Camera-type eye (tissue), 1 donor: ENCODE measurements around the gene HMGN1. TPM values are rescaled to one million over a fixed set of nuclear protein-coding genes. Genes with fewer than 3 reads are reported as not detected.

Source experiments
- total RNA-seq: library from RNA; depleted of rRNA; stranded (reverse); fragments of >200 nt; gene quantifications from one replicate; pipeline ENCODE4 v1.2.3, GENCODE V29; 2014

The HMGN1 gene, protein sequence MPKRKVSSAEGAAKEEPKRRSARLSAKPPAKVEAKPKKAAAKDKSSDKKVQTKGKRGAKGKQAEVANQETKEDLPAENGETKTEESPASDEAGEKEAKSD
- 273 TPM for total RNA-seq

DNA sequence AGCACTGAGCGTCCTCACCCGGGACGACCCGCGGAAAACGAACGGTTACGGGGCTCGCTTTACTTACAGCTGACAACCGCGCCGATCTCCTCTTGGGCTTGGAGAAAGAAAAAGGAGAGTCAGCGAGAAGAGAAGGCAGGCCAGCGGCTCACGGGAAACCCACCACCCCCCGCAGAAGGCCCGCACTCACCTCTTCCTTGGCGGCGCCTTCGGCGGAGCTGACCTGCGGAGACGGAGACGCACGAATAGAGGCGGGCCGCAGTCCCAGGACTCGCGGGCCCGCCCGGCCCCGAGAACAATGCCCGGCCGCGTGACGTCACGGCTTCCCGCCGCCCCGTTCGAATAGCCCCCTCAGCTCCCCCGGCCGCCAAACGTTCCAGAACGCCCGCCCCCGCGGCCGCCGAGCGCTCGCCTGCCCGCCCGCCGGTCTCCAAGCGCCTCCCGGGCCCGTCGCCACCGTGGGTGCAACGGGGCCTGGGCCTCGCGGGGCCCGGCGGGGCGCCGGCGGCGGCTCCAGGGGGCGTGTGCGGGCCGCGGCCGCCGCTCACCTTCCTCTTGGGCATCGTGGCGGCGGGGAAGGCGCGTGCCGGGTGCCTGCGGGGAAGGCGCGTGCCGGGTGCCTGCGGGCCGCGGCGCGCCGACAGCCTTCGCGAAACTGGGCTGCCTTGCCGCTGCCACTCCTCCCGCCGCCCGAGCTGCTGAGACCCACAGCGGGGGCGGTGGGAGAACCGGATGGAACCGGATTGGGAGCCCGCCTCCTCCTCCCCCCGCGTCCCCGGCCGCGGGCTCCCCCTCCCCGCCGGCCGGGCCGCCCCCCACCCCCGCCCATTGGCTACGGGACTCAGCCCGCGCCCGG is at the start of gene HMGN1:
HMGN1 (minus strand) TSS at position 734 of the 856 bp plus-strand sequence; CDS start at position 563, 171 bp downstream.

DNA sequence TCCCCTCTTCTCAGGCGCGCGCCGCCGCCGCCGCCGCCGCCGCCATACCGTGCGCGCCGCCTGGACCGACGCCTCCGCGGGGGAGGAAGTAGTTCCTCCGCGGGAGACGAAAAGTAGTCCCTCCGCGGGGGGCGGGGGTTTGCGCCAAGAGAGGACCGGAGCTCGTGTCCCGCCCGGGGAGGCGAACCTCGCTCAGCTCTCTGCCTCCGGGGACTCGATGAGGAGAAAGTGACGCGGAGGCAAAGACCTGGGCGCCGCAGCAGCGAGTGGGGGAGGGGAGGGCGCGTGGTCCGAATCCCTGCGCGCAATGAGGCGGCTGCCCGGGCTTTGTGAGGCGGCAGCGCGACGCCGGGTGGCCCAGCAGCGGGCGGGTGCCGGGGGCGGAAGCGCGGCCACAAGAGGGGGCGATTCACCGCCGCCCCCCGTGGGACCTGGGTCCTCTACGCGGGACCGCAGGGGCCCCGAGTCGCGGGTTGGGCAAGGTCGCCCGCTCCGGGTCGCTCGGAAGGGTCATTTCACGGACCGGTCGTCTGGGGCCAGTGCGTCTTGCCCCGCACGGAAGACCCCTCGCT is 35.2 kb downstream of the HMGN1 start, which contains the start of gene BRWD1:
BRWD1 (minus strand) TSS at position 62 of the 572 bp plus-strand sequence. CDS start 141 bp downstream, outside the sequence.

Other genes starting within 250 kb of the HMGN1 start
- 13.1 TPM for gene PSMG1, start 165.6 kb downstream of the HMGN1 start, total RNA-seq
- 206 TPM for gene BRWD1, start 35.5 kb downstream of the HMGN1 start, total RNA-seq
- 3.8 TPM for gene LCA5L, start 96.7 kb upstream of the HMGN1 start, total RNA-seq
- 15.6 TPM for gene SH3BGR, start 102.9 kb upstream of the HMGN1 start, total RNA-seq